GM10248 (cell line): ENCODE results near the gene MYO16.

ENCODE experiments used
- CTCF ChIA-PET: fragments of 300-600 bp; sonication (Branson Sonifier 250); formaldehyde crosslinking; extraction: SDS; loops from one replicate; lab custom pipeline; 2021; ENCODE audit warnings: antibody characterized with exemption; lab: Yijun Ruan, JAX
- POLR2A ChIA-PET: fragments of 350-650 bp; sonication (Branson Sonifier 250); formaldehyde crosslinking; extraction: SDS; loops from one replicate; lab custom pipeline; 2020; ENCODE audit warnings: antibody characterized with exemption; lab: Yijun Ruan, JAX
- DNase-seq: peaks from one replicate; pipeline ENCODE4 v3.0.0; 2012; ENCODE audit errors: extremely low spot score
- TF ChIP-seq, protein P1 (sequence below): IDR thresholded peaks from 2 replicates; pipeline ENCODE4 v1.5.1; 2012; ENCODE audit warnings: mild to moderate bottlenecking, low read depth; ENCODE audit errors: extremely low read depth, missing control alignments, control extremely low read depth

Gene MYO16

DNA sequence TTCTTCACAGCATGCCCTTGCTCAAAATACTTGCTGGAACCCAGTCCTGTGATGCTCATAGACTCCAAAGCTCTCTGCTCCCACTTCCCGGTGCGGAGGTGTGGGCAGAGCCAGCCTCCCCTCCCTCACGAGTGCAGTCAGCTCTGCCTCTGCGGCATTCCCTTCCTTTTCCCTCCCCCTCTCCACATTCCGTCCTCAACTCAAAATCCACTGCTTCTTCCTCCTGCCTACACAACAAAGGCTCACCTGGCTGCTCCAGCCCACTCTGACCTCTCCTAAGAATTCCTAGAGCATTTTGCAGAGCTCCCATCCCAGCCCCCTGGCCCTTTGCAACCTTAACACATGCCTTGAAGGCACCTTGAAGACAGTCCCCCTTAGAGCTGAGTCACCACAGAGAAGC is 527.9 kb downstream of the MYO16 start:
- TF ChIP-seq, protein P1, sequence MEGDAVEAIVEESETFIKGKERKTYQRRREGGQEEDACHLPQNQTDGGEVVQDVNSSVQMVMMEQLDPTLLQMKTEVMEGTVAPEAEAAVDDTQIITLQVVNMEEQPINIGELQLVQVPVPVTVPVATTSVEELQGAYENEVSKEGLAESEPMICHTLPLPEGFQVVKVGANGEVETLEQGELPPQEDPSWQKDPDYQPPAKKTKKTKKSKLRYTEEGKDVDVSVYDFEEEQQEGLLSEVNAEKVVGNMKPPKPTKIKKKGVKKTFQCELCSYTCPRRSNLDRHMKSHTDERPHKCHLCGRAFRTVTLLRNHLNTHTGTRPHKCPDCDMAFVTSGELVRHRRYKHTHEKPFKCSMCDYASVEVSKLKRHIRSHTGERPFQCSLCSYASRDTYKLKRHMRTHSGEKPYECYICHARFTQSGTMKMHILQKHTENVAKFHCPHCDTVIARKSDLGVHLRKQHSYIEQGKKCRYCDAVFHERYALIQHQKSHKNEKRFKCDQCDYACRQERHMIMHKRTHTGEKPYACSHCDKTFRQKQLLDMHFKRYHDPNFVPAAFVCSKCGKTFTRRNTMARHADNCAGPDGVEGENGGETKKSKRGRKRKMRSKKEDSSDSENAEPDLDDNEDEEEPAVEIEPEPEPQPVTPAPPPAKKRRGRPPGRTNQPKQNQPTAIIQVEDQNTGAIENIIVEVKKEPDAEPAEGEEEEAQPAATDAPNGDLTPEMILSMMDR = no peak
- ChIA-PET CTCF (interaction anchor here (0.9 to 1.7 kb wide), 3 partner anchors 9 to 196 kb away, joined by 3 to 5 read pairs (median 3); no protein-coding TSS in a partner anchor), POLR2A (no interaction called here)
- no peak for DNase-seq

DNA sequence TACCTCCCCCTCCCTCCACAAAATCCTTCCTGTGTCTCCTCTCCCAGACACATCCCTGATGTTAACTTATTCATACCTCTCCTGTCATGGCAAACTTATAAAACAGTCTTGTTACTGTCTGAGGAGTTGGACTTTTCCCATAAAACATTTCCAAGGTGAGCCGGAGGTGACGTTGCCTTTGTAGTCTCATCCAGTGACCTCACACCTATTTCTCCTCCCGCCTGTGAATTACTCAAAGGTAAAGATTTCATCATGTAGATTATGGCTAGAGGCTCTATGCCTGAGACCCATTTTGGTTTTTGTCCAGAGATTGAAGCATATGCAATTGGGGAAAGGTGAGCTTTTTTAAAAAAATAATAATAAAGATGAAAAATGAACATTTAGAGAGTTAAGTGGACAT is 529.0 kb downstream of the MYO16 start:
- TF ChIP-seq, protein P1 = no peak
- CTCF ChIA-PET = interaction anchor here (1.4 kb wide), 1 partner anchor 22 kb away, joined by 3 read pairs; no protein-coding TSS in a partner anchor
- POLR2A ChIA-PET = no interaction called here
- no peak for DNase-seq

DNA sequence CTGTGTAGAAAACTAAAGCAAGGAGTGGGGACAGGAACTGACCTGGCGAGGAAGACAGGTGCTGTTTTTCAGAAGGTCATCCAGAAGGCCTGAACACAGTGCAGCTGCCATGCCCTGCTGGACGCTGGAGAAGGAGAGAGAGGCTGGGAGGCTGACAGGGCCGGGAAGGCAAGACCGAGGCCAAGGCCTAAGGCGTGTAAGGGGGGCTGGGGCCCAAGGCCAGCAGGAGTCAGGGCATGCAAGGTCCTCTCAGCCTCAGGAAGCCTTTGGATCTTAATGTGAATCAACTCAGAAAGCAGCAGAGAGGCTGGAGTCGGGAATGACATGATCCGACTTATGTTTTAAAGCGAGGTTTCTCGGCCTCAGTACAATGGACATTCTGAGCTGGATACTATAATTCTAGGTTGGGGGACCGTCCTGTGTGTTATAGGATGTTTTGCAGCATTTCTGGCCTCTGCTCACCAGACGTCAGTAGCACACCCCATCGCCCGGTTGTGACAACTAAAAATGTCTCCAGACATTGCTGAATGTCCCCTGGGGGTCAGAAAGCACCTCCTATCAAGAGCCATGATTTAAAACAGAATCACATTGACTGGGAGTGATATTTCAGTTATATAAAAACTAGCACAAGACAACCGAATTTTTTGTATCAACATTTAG is 530.4 kb downstream of the MYO16 start:
- no peak for DNase-seq
- ChIA-PET CTCF (no interaction called here), POLR2A (no interaction called here)
- TF ChIP-seq, protein P1 = no peak

DNA sequence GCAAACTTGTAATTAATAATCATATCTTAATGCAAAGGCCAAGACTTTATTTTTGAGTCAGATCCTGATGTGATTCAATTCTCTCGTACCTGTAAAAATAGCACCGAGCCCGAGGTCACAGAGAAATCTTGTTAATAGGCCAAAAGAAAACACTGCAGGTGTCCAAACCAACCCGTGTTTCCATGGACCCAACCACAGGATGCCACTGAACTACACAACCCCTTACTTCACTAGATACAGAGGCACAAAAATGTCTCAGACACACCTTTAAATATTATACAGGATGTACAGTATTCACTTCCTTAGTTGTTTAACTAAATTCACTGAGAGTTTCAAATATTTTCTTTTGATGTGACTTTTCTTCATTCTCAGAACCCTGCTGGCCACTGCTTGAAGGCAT is 530.9 kb downstream of the MYO16 start:
- TF ChIP-seq, protein P1 = no peak
- POLR2A ChIA-PET = no interaction called here
- DNase-seq = no peak
- CTCF ChIA-PET = no interaction called here

DNA sequence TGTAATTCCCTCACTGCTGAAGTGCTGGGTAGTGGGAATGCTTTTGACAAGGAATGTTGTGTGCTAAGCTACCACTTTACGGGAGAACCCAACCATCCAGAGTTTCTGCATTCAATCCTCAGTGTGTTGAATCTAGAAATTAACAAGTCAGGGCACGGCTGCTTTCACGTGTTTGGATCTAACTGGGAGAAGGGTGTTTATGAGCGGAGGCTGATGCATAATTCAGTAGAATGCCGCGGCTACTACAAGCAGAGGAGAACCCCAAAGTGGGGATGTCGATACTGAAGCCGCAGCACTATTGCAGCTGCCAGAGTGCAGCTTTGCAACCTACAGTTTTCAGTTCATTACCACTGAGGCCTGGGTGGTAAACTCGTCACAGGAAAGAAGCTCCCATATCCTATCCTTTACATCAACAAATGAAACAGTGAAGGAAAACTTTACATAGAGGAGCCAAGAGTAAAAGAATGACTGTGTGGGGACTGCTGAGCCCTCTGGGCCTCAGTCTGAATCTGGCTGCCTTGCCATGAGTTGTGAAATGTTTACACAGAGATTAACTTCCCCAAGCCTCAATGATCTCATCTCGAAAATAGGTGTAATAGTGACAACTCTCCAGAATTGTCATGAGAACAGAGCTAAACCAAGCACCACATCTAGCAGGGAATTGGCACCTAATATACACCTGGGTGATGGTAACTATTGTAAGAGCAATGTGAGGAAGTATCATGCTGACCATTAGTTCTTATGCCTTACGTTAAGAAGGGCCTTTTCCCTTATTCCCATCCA is 531.7 kb downstream of the MYO16 start:
- TF ChIP-seq, protein P1 = no peak
- peak; percentile 50 for DNase-seq
- CTCF ChIA-PET = interaction anchor here (2.0 to 2.6 kb wide), 2 partner anchors 10 to 13 kb away, joined by 6 to 9 read pairs; no protein-coding TSS in a partner anchor
- POLR2A ChIA-PET = no interaction called here

DNA sequence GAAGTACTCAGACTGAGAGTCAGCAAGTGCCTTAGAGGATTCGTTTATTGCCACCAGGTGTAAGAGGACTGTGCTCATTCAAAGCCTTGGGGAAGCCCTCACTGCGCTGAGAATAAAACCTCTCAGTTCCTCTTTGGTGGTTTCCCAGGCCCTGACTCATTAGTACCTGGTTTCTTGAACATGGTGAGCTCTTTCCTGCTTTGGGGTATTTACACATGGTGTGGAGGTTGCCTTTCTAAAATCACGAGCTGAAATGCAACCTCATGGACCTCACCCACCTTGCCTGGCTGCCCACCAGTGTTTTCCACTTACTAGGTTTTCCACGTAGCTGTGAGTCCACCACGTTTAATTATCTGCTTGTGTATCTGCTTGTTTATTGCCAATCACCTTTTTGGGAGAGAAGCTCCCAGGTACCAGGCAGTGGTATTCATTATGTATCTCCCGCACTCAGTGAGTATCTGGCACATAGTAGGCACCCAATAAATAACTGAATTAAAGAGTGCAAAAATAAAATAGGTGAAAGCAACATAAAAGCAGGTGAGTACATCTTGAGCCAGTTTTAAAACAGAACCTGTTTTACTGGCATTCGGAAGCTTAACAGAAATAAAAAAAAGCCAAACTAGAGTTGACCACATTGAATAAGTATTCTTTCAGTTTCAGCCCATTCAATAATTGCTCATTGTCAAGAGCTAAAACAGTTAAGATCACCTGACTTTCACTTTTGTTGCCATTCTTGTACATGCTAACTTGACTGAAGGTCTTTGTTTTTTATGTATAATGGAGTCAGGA is 533.0 kb downstream of the MYO16 start:
- POLR2A ChIA-PET = interaction anchor here (0.6 kb wide), 1 partner anchor 18 kb away, joined by 3 read pairs; no protein-coding TSS in a partner anchor
- CTCF ChIA-PET = interaction anchor here (0.7 to 2.6 kb wide), 5 partner anchors 9 to 35 kb away, joined by 3 to 9 read pairs (median 4); no protein-coding TSS in a partner anchor
- peak; percentile 82 for DNase-seq
- TF ChIP-seq, protein P1 = no peak
